GM19099 (cell line): Measurements from ENCODE around the gene POLR3G.

Source experiments
- POLR2A ChIP-seq: IDR thresholded peaks from 3 replicates; pipeline ENCODE4 v1.6.1; 2011; ENCODE audit warnings: low read depth; ENCODE audit not compliant: insufficient read length; ENCODE audit errors: extremely low read depth

The POLR3G gene

DNA sequence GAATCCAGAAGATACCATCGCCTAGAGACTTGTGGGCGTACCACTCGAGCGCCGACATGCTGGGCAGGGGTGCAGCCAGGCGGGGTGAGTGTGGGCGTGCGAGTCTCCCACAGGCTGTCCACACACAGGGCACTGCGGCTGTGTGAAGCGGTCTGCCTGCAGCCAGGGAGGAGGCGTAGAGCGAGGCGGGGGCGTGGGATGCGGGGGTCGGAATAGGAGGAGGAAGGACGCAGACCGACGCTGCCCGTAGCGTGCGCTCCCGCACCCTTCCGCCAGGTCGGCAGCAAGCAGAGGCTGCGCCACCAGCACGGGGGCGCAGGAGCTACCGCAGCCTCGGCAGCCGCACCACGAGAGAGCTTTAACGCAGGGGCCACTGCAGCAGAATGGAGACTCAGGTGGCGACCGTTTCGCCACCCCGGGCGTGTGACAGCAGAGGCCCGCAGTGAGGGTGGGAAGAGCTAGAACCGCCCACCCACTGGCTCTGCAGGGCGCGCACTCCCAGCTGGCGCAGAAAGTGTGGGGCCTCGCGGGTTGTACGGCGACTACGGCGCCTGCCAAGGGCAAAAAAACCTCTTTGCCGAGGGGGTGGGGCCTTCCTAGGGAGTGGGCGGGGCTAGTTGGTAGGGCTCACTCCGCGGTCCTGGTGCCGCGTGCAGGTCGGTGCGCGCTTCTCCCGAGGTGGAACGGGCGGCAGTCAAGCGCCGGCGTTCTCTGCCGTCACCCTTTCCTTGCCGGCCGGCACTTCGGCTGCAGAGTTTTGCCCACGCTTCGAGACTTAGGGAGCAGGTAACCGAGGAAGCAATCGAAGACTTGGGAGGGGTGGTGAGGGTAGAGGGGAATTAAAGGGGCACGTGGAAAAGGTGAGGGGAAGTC is at the start of gene POLR3G, which contains the start of gene MBLAC2:
Gene POLR3G (plus strand): TSS at position 630 of the 873 bp plus-strand sequence. CDS start 10,704 bp downstream, outside the sequence.
Gene MBLAC2 (minus strand): TSS at position 537 of the 873 bp plus-strand sequence. CDS start 479 bp downstream, at position 58.
- TF ChIP-seq POLR2A, result peak; percentile 82

GRCh38 chr5:90434116-90434714 is 40.4 kb upstream of the POLR3G start:
- no peak for TF ChIP-seq POLR2A

DNA sequence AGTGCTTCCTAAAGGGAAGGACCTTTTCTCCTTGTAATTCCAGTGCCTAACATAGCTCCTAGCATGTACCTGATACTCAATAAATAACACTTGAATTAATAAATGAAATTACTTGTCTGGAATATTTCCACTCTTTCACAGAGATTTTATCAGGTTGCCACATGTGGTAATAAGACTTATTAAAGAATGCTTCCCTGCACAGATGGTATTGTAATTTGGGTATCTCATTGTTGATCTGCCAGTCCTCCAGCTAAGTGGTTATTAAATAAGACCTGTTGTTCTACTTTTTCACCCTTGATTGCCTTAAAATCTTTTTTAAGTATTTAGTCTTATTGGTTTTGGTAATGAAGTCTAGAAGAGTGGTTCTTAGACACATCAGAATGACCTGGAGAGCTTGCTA is 37.0 kb upstream of the POLR3G start:
- TF ChIP-seq POLR2A, result no peak

GRCh38 chr5:90438100-90438499 is 36.6 kb upstream of the POLR3G start:
- no peak for TF ChIP-seq POLR2A

DNA sequence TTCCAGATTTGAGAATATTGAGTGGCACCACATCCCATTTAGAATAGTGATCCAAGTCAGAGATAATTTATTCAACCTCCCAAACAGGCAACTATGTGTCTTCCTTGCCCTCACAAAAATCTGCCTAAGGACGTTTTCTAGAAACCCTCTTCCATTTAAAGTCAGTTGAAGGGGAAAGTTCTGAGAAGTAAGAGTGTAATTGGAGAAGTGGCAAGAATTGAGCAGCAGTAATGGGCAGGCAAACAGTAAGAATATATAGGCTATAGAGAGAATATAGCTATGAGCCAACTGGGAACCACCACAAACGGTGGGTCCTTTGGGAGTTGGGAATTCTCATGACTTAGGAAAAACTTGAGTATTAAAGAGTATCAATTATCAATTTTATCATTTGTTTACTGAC is 34.0 kb upstream of the POLR3G start:
- no peak for TF ChIP-seq POLR2A

DNA sequence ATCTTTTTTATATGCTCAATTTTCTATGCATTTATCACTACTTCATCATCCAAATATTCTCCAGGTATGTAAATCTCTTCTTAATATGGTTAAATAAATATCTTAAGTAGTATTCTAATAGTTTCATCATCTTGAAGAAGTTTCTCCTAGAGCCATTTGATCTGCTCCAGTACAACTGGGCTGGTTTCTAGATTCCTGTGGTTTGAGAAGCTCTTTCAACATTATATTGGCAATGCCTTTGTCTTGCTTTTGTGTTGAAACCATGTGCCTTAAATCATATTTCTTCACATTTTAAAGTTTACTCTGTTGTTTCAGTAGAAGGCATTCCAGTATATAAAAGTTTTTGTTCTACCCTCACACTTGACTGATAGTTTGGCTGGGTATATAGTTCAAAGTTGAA is 27.7 kb upstream of the POLR3G start:
- TF ChIP-seq POLR2A, result no peak

- no peak for TF ChIP-seq POLR2A
Observed at GRCh38 chr5:90461288-90461687, 13.4 kb upstream of the POLR3G start.

GRCh38 chr5:90472783-90473395 is 1.8 kb upstream of the POLR3G start:
- no peak for TF ChIP-seq POLR2A

DNA sequence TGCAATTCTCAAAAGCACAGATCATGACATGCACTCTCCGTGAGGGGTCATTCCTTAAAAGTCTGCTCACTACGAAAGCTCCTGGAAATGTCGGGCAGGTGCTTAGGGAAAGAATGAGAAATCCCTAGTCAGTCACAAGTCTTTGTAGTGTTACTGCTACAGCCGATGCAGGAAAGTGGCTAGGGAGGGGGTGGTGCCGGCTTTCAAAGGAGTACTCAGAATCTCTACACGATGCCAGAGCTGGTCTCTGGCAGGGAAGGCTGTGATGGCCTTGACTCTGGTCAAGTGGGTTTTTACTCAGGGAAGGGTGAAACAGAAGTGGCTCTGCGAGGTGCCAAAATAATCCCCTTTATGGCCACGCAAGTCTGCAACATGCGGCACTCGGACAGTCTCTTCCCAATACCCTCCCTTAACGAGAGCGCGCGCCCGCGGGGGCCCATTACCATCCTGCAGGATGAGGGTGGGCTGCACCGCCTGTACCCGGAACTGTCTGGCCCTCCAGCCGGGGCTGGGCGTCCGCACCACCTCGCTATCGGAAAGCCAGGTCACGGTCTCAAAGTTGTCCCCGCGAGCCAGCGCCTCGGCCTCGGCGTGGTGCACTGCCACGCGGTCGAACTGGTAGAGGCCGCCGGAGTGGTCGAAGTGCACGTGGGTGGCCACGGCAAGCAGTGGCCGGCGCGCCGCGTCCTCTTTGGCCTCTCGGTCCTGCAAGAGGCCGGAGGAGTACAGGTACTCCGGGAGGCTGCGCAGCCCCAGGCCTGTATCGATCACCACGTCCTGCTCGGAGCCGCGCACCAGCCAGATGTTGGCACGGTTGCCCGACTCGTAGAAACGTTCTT is 1.0 kb upstream of the POLR3G start:
- TF ChIP-seq POLR2A, result no peak

DNA sequence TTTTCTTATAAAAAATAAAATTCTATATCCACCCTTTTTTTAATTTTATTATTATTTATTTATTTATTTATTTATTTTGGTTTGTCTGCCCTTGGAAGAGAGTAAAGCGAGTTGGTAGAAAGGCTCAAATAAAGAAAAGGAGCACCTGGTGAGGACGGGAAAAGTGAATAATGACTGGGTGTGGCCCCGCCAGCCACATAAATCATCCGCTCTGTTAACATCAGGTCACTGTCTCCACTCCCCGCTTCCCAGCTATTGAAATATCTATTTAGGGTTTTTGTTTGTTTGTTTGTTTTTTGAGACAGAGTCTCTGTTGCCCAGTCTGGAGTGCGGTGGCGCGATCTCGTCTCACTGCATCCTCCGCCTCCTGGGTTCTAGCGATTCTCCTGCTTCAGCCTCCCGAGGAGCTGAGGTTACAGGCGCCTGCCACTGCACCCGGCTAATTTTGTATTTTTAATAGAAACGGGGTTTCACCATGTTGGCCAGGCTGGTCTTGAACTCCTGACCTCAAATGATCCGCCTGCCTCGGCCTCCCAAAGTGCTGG is 844 bp downstream of the POLR3G start:
- no peak for TF ChIP-seq POLR2A

DNA sequence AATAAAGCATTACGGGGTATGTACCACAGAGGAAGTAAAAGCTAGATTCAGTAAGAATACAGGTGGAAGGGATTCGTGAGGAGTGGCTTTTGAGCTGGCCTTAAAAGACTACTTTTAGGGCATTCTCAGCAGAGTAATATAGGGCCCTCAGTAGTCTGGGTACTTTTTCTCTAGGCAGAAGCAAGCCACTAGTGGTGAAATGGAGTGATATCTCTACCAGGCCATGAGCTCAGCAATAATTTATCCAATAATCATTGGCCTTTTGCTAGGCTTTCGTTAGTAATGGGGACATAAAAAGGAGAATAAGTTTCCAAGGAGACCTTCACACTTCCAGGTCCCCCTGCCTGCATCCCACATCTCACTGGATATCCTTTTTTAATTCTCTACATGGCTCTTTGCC is 1.7 kb downstream of the POLR3G start:
- TF ChIP-seq POLR2A, result no peak

GRCh38 chr5:90477073-90477472 is 2.4 kb downstream of the POLR3G start:
- TF ChIP-seq POLR2A, result no peak

- no peak for TF ChIP-seq POLR2A
Observed at GRCh38 chr5:90477621-90478215, 3.1 kb downstream of the POLR3G start.
